Midbrain (tissue), 1 donor: ENCODE measurements around the gene WWOX.

ENCODE experiments used
- DNase-seq: peaks from one replicate; lab custom pipeline; 2025; lab: John Stamatoyannopoulos, UW

Gene WWOX

DNA sequence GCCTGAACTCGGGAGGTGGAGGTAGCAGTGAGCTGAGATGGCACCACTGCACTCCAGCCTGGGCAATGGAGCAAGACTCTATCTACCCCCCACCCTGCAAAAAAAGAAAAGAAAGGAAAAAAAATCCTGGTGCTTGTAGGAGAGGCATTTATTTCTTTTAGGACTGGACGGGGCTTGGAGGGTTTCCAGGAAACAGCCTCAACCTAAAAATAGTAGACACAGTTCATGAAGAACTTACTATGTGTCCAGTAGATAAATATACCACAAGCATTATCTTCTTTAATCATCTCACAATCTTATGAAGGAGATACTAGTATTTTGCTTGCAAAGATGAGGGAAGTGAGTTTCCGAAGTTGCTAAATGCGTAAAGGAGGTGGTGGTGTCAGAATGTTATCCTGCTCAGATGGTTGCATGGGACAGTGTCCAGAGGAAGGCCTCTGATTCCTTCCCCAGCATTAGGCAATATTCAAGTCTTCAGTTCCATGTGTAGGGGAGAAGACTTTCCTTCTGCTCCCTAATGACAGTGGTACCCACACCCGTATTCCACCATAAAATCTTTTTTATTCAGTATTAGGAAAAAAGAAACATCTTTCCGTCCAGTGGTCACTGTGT lies 263.2 kb downstream of the WWOX start:
- no peak for DNase-seq

GRCh38 chr16:78363843-78364555 lies 264.5 kb downstream of the WWOX start:
- DNase-seq, result no peak

DNA sequence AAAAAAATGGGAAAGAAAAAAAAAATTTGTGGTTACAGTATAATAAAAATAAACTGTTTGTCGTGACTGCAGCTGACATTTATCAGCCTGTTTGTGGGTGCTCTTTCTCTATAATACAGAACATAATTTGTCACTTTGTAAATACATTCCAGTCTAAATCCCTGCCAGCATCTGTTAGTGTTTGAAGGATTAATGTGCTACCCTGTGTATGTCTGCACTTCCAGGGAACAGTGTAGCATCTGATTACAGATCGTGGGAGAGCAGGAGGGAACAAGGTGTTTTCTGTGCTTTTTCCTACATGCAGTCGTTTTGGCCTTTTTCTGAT lies 265.1 kb downstream of the WWOX start:
- no peak for DNase-seq

GRCh38 chr16:78365366-78365765 lies 265.9 kb downstream of the WWOX start:
- no peak for DNase-seq

GRCh38 chr16:78368121-78369102 lies 269.0 kb downstream of the WWOX start:
- DNase-seq, result no peak

DNA sequence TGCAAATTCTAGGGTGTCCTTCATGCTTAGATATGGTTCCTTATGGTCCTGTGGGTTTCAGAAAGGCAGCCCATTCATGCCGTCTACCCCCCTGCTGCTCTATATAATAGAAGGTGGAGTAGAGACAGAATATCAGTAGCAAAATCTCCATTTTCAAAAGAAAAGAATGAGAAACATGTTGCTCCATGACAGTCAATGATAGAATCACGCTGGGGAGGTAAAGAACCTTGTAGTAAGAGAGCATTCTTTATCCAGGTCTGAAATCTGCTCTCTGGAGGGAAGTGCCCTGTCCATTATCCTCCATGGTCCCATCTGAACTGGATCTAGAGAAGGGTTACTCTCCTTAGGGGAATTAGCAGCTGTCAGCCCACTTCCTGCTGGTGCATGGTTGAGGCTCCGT lies 272.8 kb downstream of the WWOX start:
- DNase-seq, result no peak

DNA sequence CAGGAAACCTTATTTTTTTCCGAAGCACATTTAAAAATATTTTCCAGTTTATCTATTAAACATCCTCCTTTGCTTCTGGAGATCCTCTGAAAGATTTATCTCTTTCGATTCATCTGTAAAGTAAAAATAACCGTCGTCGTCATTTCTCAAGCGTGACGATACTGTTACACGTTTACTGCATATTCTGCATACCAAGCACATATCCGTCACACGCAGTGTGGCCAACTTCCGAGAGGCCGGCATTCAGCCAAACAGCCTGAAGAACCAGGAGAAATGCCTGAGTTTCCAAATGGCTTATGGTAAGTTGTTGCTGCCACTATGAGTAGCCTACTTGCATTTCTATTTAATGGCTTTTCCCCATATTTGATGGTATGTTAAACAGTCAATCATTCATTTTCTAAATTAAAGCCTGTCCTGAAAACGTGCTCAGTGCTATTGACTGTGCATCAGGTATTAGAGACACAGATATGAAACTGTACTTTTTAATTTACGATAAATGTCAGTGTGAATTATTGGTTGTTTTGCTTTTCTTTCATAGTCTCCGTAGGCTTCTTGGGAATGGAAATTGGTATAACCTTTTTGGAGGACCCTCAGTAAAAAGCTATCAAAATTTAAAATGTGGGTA lies 275.7 kb downstream of the WWOX start:
- DNase-seq, result no peak

DNA sequence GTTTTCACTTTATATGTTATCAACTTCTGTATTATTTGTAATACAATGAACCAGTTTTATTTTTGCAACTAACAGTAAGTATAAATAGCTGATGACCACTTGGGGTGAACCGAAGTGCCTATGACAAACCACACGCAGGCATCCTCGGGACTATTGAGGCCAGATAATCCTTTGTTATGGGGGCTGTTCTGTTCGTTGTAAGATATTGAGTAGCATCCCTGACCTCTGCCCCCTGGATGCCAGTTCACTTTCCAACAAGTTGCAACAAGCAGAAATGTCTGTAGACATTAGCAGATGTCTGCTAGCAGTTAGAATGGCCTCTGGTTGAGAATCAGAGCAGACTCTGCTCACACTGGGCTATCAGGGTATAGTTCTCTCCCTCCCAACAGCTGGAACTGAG lies 277.0 kb downstream of the WWOX start:
- DNase-seq, result no peak

GRCh38 chr16:78377312-78377711 lies 277.9 kb downstream of the WWOX start:
- no peak for DNase-seq

DNA sequence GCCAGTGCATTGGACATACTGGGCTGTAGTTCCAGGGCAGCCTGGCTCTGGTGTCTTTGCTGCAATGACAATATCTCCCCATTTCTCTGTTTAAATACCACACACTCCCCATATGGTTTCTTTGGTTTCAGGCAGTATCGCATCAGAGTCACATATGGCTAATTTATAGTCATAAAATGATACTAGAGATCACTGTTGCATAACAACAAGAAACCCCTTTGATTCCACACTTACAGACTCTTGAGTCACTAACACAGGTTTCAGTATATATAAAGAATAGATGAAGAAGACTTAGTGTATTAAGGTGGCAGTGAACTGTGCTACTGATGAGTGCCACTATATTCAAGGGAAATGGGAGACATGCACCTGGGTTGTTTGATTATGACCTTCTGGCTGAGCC lies 281.6 kb downstream of the WWOX start:
- no peak for DNase-seq

GRCh38 chr16:78383118-78383517 lies 283.7 kb downstream of the WWOX start:
- DNase-seq, result no peak

DNA sequence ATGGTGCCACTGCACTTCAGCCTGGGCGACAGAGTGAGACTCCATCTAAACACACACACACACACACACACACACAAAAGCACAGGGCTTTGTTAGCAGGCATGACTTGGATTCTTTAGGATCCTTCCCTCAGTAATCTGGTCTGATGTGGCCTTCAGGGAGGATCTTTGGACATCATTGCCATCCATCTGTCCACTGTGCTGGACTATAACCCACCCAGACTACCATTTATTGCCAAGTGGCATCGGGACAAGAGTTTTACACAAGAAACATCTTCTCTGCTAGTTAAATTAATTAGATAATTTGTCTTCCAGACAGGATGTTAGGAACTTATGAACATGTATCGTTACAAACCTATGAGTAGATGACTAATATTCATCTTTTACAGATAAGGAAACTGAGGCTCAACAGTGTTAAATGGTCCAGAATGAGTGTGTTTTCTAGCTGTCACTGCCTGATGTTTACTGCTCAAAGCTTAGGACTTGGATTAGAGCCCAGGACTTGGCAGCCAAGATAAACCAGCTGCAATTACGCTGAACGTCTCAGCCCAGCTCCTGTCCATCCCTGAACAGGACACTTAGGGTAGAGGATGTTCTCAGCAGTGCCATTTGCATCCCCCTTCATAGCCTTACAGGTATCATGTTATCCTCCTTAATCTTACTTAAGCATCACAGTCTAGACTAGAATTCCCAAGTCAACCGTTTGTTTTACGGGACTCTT lies 285.8 kb downstream of the WWOX start:
- peak; percentile 38 for DNase-seq

DNA sequence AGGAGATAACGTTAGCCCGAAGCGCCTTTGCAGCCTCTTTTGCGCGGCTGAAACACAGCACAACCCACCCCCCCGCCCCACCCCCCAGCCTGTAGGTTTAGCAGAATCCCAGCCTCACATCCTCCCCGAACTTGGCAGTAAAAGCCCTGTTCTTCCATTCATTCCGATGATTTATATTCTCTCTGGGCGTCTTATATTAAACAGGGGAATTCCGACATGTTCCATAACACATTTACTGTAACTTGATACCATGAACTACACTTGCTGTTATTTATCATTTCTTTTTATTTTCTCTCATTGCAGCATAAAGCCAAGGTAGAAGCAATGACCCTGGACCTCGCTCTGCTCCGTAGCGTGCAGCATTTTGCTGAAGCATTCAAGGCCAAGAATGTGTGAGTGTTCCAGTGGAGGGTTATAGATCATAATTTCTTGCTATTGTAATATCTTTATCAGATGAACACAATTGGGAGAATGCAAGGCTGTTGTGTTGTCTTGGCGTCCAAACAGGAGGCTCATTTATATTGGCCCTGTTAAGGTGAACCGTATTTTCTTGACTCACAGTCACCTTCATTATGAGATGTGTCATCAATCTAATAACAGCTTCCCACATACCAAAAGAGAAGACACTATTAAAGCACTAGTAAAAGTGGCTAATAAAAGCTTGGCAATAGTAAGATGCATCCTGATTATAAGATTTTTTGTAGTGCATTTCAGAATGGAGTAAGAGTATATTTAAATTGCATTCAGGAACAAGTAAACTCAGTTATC lies 287.3 kb downstream of the WWOX start:
- no peak for DNase-seq

DNA sequence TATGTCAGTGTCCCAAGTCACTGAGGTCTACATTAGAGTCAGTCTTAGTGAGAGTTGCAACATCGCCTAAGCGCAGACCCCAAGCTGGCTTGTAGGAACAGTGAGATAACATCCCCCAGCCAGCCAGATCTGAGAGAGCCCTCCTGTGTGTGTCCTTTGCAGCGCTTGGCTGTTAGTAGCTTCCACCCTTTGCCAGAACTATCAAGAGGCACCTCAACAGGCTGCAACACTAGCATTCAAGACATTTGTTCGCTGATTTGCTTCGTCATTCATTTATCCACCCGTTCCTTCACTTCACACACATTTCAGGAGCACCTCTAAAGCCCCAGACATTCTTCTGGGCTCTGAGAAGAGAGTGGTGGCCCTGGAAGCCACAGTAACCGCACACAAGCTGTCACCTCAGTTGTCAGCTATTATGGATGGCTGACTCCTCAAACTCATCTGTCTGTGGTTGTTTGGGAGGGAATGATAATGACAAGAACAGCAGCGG lies 289.6 kb downstream of the WWOX start:
- no peak for DNase-seq

DNA sequence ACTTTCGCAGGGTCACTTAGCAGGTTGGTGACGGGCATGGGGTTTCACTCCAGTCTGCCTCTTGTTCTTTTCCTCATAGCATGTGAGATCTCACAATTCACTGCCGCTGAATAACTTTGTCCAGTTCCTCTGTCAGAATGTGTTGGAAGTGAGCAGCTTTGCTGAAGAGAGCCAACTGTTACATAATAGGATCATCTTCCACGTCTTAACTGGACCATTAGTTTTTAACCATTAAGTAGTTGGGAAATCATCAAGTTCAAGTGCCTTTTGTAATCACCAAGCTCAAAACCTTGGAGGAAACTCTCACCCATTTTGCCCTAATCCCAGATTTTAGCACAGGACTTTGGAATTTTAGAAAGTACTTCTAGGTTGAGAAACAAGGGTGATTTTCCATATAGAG lies 290.6 kb downstream of the WWOX start:
- no peak for DNase-seq

GRCh38 chr16:78390508-78391324 lies 291.3 kb downstream of the WWOX start:
- no peak for DNase-seq

- DNase-seq, result no peak
These were observed 293.2 kb downstream of the WWOX start for GRCh38 chr16:78392585-78393195.

DNA sequence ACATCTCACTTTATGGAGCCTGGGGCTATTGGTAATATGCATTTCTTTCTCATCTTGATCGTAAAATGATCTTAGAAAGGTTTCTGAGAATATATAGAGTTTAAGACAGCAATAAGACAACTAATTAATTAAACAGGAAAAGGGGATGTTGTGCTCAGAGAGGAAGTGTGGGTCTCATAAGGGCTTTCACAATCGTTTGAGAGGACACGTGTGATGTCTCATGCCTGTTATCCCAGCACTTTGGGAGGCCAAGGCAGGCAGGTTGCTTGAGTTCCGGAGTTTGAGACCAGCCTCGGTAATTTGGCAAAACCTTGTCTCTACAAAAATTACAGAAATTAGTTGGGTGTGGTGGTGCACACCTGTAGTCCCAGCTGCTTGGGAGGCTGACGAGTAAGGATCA lies 295.6 kb downstream of the WWOX start:
- no peak for DNase-seq

DNA sequence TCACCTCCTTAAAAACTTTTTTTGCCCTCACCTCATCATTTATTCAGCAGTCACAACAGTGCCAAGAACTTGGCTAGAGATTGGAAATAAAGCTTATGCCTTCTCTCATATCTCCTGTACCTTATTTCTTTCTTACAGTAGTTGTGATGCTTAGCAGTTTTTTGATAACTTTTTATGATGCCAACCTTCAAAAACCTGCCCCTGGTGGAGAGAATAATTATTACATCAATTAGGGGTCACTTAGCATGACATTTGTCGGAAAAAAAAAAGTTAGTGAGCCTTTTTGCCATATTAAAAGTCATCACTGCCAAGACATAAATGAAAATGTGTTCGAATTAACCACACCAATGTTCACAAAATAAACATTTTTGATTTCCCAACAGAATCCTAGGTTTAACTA lies 296.6 kb downstream of the WWOX start:
- no peak for DNase-seq

- DNase-seq, result no peak
These were observed 297.2 kb downstream of the WWOX start for GRCh38 chr16:78396673-78397072.
